Caco-2 (cell line): ENCODE results near the gene NRP1. TPM values are rescaled to one million over a fixed set of nuclear protein-coding genes. Genes with fewer than 3 reads are reported as not detected.
"Not testable (repeated sequence)": the region's sequence is repeated elsewhere in the genome, so short reads cannot be mapped to it uniquely, and the experiment has no call there.

ENCODE experiments used
- BruUV-seq: library from RNA; stranded (reverse); fragments of 400-500 nt; replicated peaks from 2 replicates; lab custom pipeline; 2021; lab: Mats Ljungman, UMichigan
- CTCF ChIA-PET: fragments of 300-600 bp; sonication (Branson Sonifier 250); formaldehyde crosslinking; loops from one replicate; lab custom pipeline; 2022; ENCODE audit warnings: antibody characterized with exemption; lab: Charles Lee
- POLR2A ChIA-PET: fragments of 300-600 bp; sonication (Branson Sonifier 250); formaldehyde crosslinking; loops from one replicate; lab custom pipeline; 2022; ENCODE audit warnings: antibody characterized with exemption; lab: Charles Lee
- DNase-seq, 2 experiments: peaks; one replicate each; pipeline versions ENCODE4 v3.0.0 to v3.0.0-alpha.2; 2020 to 2022
- H3K27me3 ChIP-seq: replicated peaks from 2 replicates; pipeline ENCODE4 v1.6.0; 2011; ENCODE audit warnings: low read length; ENCODE audit not compliant: control insufficient read depth, insufficient read depth
- H3K36me3 ChIP-seq: 2 replicates; pipeline ENCODE4 v1.5.1; 2011; ENCODE audit warnings: low read length; ENCODE audit not compliant: control insufficient read depth, insufficient read depth
- H3K4me1 ChIP-seq: fragments of 250-450 bp; sonication (Bioruptor Pico); 2 replicates; pipeline ENCODE4 v1.5.1; 2020; ENCODE audit warnings: mild to moderate bottlenecking
- H3K4me3 ChIP-seq: 2 replicates; pipeline ENCODE4 v1.5.1; 2011; ENCODE audit warnings: low read depth, mild to moderate bottlenecking, control low read depth, low read length
- H3K9me3 ChIP-seq: fragments of 250-450 bp; sonication (Bioruptor Pico); 2 replicates; pipeline ENCODE4 v1.5.1; 2020; ENCODE audit warnings: mild to moderate bottlenecking, moderate library complexity
- H3K27ac Mint-ChIP-seq: one replicate; pipeline ENCODE4 v1.8.0; 2022; ENCODE audit warnings: mixed read lengths; ENCODE audit not compliant: unreplicated experiment
- H3K27me3 Mint-ChIP-seq: one replicate; pipeline ENCODE4 v1.8.0; 2022; ENCODE audit warnings: mixed read lengths; ENCODE audit not compliant: insufficient read depth, unreplicated experiment
- H3K36me3 Mint-ChIP-seq: one replicate; pipeline ENCODE4 v1.8.0; 2022; ENCODE audit warnings: mild to moderate bottlenecking, mixed read lengths; ENCODE audit not compliant: insufficient read depth, unreplicated experiment
- H3K4me1 Mint-ChIP-seq: one replicate; pipeline ENCODE4 v1.8.0; 2022; ENCODE audit warnings: low read depth, mixed read lengths; ENCODE audit not compliant: unreplicated experiment
- H3K4me3 Mint-ChIP-seq: one replicate; pipeline ENCODE4 v1.8.0; 2022; ENCODE audit warnings: mild to moderate bottlenecking, moderate library complexity, mixed read lengths; ENCODE audit not compliant: unreplicated experiment
- H3K9me3 Mint-ChIP-seq: one replicate; pipeline ENCODE4 v1.8.0; 2022; ENCODE audit warnings: mixed read lengths; ENCODE audit not compliant: unreplicated experiment
- intact Hi-C: fragments of 100-400 bp; cut with micrococcal nuclease; formaldehyde crosslinking; loops from one replicate; pipeline ENCODE4 v1.10.0; 2022; ENCODE audit not compliant: unreplicated experiment
- total RNA-seq: library from RNA; stranded (reverse); gene quantifications from 2 replicates; pipeline ENCODE4 v1.2.3, GENCODE V29; 2022
- TF ChIP-seq, protein P1 (sequence below), 2 experiments: fragments of 200-600 bp in 1 of 2; IDR thresholded peaks; 1 replicate in 1 of 2; 2 replicates in 1 of 2; pipeline versions ENCODE4 v1.5.1 to v1.8.0; 2011 to 2022; ENCODE audit warnings: antibody characterized with exemption in 1 of 2, control low read depth in 1 of 2, inconsistent platforms in 1 of 2, low read depth in 1 of 2, low read length in 1 of 2, mild to moderate bottlenecking in 1 of 2, moderate library complexity in 1 of 2; ENCODE audit not compliant: insufficient read depth in 1 of 2, severe bottlenecking in 1 of 2, unreplicated experiment in 1 of 2

Gene NRP1
- total RNA-seq, 1 experiment from 2014 or later: 123 TPM

DNA sequence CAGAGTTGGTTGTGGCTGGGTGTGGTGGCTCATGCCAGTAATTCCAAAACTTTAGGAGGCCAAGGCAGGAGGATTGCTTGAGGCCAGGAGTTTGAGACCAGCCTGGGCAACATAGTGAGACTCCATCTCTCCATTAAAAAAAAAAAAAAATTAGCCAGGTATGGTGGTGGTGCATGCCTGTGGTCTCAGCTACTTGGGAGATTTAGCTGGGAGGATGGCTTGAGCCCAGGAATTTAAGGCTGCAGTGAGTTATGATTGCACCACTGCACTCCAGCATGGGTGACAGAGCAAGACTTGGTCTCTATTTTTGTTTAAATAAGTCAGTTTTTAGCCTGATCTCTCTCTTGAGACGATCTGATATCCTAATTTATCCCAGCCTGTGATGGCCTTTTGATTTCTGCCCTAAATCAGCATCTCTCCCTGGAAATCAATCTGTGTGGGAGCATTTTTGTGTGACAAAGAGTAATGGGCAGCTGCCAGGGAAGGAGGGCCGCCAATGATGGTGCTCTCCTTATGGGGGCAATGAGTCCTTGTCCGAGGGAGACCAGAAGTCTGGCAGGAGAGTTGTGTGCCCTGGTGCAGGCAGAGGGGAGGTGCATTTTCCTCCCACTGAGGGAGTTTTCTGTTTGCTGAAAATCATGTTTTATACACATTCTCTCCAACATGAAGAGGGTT lies 111.0 kb downstream of the NRP1 start:
- no peaks in the 10 kb centered on the region for H3K9me3 Mint-ChIP-seq
- Histone ChIP-seq H3K27me3 (no peaks in the 10 kb centered on the region), H3K4me1 (peaks cover 57% of the 10 kb centered on the region), H3K9me3 (no peaks in the 10 kb centered on the region), H3K36me3 (peaks cover 3% of the 10 kb centered on the region; the same call in 1 of the 2 replicates), H3K4me3 (no peak overlapping the region)
- DNase-seq: no peak
- peaks cover 45% of the 10 kb centered on the region for H3K4me1 Mint-ChIP-seq
- CTCF ChIA-PET: no interaction called here
- H3K27ac Mint-ChIP-seq: peak overlapping the region; percentile 90
- H3K36me3 Mint-ChIP-seq: peaks cover 74% of the 10 kb centered on the region
- peak overlapping the region; percentile 21 for H3K4me3 Mint-ChIP-seq
- TF ChIP-seq, protein P1, sequence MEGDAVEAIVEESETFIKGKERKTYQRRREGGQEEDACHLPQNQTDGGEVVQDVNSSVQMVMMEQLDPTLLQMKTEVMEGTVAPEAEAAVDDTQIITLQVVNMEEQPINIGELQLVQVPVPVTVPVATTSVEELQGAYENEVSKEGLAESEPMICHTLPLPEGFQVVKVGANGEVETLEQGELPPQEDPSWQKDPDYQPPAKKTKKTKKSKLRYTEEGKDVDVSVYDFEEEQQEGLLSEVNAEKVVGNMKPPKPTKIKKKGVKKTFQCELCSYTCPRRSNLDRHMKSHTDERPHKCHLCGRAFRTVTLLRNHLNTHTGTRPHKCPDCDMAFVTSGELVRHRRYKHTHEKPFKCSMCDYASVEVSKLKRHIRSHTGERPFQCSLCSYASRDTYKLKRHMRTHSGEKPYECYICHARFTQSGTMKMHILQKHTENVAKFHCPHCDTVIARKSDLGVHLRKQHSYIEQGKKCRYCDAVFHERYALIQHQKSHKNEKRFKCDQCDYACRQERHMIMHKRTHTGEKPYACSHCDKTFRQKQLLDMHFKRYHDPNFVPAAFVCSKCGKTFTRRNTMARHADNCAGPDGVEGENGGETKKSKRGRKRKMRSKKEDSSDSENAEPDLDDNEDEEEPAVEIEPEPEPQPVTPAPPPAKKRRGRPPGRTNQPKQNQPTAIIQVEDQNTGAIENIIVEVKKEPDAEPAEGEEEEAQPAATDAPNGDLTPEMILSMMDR (IDR thresholded peaks at IDR 0.05; ENCODE audit: insufficient read depth in 1 of 2, low read depth in 1 of 2, low read length in 1 of 2, severe bottlenecking in 1 of 2, unreplicated experiment in 1 of 2): no peak
- no peaks in the 10 kb centered on the region for H3K27me3 Mint-ChIP-seq
- intact Hi-C loops: loop anchor here (5.0 kb wide), 1 partner anchor 94 kb away; no protein-coding TSS in a partner anchor
- no TSS peak for BruUV-seq
- POLR2A ChIA-PET: no interaction called here

DNA sequence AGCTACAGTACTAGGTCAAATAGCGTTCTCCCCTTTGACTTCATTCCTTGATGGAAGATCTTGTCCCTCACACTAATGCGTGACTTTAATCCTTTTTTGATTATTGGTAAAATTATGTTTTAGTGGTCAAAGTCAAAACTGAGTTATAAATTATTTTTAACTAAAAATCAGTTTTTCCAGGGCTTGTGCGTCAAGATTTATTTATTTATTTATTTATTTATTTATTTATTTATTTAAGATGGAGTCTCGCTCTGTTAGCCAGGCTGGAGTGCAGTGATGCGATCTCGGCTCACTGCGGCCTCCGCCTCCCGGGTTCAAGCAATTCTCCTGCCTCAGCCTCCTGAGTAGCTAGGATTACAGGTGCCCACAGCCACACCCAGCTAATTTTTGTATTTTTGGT lies 112.2 kb downstream of the NRP1 start:
- CTCF ChIA-PET: not testable (repeated sequence)

DNA sequence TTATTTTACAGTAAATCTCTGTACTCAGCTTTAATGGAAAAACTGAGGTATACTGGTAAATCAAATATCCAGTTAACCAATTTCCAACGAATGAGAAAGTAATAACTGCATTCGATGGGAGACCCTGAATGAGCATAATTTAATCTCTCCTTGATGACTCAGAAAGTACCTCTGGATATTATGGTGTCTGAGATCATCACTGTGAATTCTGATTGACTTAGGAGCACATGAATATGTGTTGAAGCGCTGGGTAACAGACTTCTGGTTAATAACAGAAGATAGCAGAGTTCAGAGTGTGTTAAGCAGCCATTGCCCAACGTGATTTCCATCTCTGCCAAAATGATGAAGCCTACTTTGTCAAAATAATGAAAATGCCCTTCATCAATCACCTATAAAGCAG lies 116.6 kb downstream of the NRP1 start:
- no peak overlapping the region for H3K27ac Mint-ChIP-seq
- CTCF ChIA-PET: no interaction called here
- intact Hi-C loops: no loop called here

More for the DNA sequence above, 112.2 kb downstream of the NRP1 start:
- H3K4me1 ChIP-seq: peaks cover 50% of the 10 kb centered on the region
- H3K27me3 Mint-ChIP-seq, H3K4me3 ChIP-seq, H3K9me3 ChIP-seq, H3K4me3 Mint-ChIP-seq, POLR2A ChIA-PET, DNase-seq, H3K27ac Mint-ChIP-seq, H3K27me3 ChIP-seq, H3K36me3 ChIP-seq, BruUV-seq, H3K9me3 Mint-ChIP-seq: not testable (repeated sequence)
- peaks cover 75% of the 10 kb centered on the region for H3K36me3 Mint-ChIP-seq
- H3K4me1 Mint-ChIP-seq: peaks cover 45% of the 10 kb centered on the region
- intact Hi-C loops: loop anchor here (5.0 kb wide), 1 partner anchor 95 kb away; no protein-coding TSS in a partner anchor

More for the DNA sequence above, 116.6 kb downstream of the NRP1 start:
- Mint-ChIP-seq H3K4me3 (no peak overlapping the region), H3K9me3 (no peaks in the 10 kb centered on the region), H3K36me3 (peaks cover 79% of the 10 kb centered on the region), H3K4me1 (peaks cover 8% of the 10 kb centered on the region), H3K27me3 (no peaks in the 10 kb centered on the region)
- H3K36me3 ChIP-seq: no peaks in the 10 kb centered on the region; the same call in 1 of the 2 replicates
- no peaks in the 10 kb centered on the region for H3K9me3 ChIP-seq
- no peaks in the 10 kb centered on the region for H3K27me3 ChIP-seq
- POLR2A ChIA-PET: no interaction called here
- TF ChIP-seq, protein P1 (IDR thresholded peaks at IDR 0.05; ENCODE audit: insufficient read depth in 1 of 2, low read depth in 1 of 2, low read length in 1 of 2, severe bottlenecking in 1 of 2, unreplicated experiment in 1 of 2): no peak
- no peak overlapping the region for H3K4me3 ChIP-seq
- no TSS peak for BruUV-seq
- H3K4me1 ChIP-seq: peaks cover 13% of the 10 kb centered on the region
- DNase-seq: no peak
